Erythroblast (primary cell): ENCODE measurements around the gene ITPR2.
"Not testable (repeated sequence)": the region's sequence is repeated elsewhere in the genome, so short reads cannot be mapped to it uniquely, and the experiment has no call there.

Source experiments
- DNase-seq, 2 experiments: peaks; one replicate each; lab custom pipeline; 2025; lab: John Stamatoyannopoulos, UW
- GATA1 ChIP-seq: IDR thresholded peaks from 2 replicates; pipeline ENCODE4 v1.6.1; 2011; ENCODE audit warnings: low read depth, mild to moderate bottlenecking, control low read depth, low read length, moderate library complexity
- POLR2A ChIP-seq: IDR thresholded peaks from 2 replicates; pipeline ENCODE4 v1.6.1; 2011; ENCODE audit warnings: mild to moderate bottlenecking, low read length

ITPR2 gene

DNA sequence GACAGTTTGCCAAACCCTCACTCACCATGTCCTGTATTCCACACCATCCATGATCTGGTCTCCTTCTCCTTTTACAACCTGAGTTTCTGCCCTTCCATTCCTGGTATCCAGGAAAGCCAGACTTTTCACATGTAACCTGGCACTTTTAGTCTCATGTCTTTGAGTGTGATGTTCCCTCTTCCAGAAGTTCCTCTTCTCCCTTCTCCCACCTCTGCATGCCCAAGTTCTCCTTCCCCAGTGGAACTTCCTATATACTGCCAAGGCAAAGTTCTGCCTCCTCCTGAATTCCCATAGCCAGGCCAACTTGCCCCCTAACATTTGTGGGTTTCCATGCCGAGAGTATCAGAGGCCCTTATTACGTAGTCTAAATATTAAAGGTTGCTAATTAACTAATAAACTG, 3.2 kb upstream of the ITPR2 start:
- DNase-seq, result no peak

DNA sequence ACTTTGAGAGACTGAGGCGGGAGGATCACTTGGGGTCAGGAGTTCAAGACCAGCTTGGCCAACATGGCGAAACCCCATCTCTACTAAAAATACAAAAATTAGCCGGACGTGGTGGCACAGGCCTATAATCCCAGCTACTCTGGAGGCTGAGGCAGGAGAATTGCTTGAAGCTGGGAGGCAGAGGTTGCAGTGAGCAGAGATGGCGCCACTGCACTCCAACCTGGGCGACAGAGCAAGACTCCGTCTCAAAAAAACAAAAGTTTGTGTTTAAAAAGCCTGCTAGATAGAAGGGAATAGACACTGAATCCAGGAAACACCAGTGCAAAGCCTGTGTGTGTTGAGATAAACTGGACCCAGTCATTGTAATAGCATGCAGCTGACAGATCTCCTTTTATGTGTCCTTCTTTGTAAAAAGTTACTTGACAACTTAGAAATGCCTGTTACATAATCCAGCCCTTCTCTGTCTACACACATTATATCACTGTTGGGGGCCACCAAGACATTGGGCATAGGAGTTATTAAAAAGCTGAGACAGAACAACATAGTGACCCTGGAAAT, 1.6 kb upstream of the ITPR2 start:
- DNase-seq, result not testable (repeated sequence)

More for the DNA sequence above, 3.2 kb upstream of the ITPR2 start:
- TF ChIP-seq GATA1, result no peak
- TF ChIP-seq POLR2A, result no peak

DNA sequence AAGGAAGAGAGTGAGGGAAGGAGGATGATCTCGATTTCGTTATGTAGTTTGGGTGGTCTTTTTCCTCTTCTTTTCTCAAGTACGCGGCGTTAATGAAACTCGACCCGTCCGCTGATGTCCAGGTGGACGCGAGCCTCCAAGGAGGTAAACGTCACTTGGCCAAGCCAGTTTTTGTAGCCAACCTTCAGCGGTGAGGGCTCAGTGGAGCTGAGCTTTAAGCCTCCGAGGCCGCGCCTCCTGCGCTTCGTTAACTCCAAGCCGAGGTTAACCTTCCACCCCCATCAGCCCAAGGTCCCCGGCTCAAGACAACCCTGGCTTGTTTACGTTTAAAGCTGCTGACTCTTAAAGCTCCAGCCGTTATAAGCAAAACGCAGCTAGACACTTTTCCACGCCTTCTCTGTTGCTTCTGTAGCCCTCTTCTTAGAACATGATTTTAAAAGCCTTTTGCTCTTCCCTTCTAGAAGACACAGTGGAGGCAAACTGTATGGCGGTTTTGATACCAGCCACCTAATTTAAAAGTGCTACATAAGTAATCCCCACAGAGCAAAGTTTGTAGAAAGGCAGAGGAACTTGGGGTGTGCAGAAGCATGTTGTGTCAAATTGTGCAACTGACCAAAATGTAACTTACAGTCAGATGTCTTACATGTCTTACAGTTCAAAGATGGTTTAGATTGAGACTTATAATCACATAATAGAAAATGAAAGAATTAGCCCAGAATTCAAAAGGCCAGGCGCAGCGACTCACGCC, 923 bp upstream of the ITPR2 start:
- DNase-seq, result peak; percentile 39 to 45
- TF ChIP-seq GATA1 (no peak), POLR2A (no peak)

DNA sequence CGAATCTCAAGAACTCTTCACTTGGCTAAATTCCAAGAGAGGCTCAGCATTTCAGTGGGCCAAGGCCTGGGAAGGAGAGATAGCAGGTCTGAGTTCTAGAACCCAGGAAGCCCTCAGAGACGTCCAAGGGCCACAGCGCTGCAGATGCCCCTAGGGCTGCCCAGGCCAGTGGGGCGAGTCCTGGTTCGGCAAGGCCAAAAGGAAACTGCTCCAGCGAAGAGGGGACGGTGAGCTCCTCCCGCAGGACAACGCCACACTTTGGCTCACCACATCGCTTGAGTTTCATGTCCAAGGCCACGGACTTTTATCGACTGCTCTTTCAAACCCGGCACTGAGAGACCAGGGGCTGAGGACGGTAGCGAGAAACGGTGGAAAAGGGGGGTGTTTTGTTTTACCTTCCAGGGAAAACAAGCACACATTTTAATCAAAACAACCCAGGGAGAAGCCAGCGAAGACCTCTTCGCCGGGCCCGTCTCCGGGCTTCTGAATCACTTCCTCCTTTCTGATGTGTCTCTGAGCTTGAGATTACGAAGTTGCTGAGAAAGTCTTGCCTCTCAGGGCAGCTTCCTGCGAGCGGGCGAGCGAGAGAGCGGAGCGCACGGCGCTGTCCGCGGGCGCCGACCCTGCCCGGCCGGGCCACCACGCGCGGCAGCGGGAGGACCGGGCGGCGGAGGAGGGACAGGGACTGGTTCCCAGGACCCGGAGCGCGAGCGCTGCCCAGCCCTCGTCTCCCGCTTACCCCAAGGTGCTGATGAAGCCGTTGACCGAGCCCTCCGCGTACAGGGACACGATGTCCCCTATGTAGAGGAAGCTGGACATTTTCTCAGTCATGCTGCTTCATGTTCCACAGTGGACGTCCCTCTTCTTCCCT, 808 bp downstream of the ITPR2 start:
- TF ChIP-seq POLR2A (peak; percentile 55), GATA1 (no peak)
- DNase-seq, result peak; percentile 86 to 90

DNA sequence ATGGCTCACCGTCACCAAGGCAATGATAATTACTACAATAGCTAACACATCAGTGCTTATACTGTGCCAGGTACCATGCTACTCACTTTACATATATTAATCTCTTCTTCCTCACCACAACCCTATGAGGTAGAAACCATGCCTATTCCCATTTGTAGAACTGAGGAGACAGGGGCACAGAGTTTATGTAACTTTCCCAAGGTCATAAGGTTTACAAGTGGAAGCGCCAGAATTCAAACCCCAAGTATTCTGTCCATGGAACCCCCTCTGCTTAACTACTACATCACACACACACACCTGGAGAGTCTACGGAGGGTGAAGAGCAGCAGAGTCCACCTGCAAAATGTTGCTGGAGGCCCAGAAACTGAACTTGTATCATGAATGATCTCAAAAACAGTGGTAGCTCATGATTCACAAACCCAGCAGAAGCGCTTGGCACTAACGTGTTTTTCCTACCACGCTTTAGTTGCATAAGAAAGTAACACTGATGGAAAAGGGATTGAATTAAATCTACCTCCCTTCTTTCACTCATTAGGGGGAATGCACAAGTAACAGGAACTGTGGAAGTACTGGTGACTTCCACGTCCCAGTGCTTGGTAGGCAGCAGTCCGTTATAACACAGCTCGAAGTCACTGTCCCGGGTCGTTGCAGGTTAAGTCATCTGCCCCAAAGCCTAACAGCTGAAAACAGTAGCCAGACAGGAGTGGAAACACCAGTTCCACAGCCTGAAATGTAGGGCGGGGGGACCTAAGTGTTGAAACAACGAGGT, 2.0 kb downstream of the ITPR2 start:
- DNase-seq, result peak; percentile 20
- TF ChIP-seq GATA1 (no peak), POLR2A (no peak)

DNA sequence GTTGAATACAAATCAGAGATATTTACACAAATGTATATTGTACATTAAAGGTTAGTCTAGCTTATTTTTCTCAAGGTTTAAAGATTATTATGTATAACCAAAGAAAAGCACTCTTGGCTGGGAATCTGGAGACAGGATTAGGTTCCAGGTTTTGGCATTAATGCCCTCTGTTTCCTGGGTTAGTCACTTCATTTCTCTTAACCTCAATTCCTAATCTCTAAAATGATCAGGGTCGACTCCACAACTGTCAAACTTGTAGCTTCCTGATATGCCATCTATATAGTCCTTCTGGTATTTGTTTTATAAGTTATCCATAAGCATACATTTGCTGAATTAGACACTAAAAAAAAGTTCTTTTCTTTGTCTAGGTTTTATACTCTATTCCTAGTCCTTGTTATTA, 2.6 kb downstream of the ITPR2 start:
- DNase-seq, result peak in 1 of 2 experiments; percentile 16
- no peak for TF ChIP-seq GATA1
- no peak for TF ChIP-seq POLR2A

DNA sequence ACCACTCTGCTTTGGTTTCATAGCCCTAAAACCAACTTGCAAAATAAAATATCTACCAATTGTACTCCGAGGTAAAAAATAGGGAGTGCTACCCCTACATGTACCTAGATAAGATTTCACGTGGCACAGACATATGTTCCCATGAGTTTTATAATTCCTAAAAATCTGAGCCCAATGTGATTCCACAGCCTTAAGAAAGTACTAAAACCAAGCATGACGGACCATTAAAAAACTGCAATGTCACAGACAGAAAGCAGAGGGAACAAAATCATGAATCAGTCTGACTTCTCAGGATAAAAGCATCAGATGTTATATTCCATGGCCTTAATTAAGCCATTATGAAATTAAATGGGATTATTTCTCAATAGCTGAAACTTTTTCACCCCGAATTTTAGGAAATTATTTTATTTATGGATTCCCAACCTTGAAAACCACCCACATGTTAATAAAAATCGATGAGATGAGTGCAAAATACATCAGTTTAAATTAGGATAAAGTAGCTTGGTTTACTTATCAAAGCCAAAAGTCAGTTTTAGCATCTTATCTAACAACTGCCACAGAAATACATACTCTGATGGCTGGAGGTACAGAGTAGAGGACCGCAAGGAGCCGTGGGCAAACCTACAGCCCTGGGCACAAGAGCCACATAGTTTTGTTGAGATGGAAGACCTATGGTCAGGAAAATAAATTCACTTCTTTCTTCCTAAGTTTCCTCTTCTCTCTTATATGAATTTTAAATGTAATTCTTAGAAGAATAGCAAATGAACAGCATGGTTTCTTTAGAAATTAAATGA, 4.5 kb downstream of the ITPR2 start:
- TF ChIP-seq GATA1 (no peak), POLR2A (no peak)

DNA sequence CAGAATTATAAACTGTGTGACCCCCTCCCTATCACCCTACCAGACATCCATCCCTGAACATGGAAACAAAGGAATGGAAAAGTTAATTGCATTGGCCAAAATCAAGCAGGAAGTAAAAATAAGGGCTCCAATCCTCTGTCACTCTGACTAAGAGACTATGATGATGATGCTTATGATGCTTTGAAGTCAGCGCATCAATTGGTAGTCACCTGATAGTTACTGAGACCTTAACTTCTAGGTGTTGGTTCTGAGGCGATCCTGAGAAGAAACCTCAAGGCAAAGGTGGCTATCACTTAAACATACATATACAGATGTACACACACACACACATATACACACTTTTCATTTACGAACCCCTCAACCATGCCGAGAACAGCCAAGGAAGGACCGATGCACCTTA, 6.6 kb downstream of the ITPR2 start:
- no peak for DNase-seq
- no peak for TF ChIP-seq GATA1

More for the DNA sequence above, 4.5 kb downstream of the ITPR2 start:
- peak; percentile 7 to 15 for DNase-seq

DNA sequence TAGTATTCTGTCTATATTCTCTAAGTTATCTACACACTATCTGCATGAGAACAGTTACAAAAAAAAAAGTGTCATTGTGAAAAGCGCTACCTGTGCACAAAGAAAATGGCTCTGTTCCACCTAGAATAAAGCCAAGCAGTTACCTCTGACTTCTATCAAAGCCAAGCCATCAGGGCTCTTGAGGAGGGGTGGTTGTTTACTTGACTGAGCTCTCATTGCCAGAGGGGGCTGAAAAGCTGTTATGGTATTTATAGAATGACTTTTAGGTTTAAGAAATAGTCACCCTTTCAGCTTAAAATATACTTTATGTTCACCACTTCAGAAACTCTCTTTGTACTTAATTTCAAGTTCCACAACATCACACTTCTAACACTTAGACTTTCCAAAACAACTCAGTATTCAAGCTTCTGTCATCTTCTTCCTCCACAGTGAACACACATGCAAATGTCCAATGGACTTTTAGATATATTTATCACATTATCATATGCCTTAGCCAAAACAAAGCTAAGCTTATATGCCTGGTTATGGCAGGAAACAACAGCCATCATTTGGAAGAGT, 7.5 kb downstream of the ITPR2 start:
- TF ChIP-seq GATA1, result no peak
- no peak for DNase-seq

DNA sequence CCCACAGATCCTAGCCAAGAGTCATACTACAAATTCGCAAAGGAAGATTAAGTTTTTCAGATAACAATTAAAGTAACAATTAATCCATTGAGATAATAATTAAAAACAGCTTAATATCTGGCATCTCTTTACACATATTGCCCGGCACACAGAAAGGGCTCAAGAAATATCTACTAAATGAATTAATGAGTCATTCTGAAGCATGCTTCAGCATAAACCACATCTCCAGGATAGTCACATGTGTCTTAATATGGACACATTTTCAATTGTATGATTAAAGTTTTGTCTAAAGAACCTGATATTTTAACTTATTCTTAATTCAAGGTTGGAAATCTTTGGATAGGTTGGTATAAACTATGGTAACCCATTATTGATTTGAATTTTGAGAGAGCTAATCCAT, 9.6 kb downstream of the ITPR2 start:
- TF ChIP-seq GATA1 (no peak), POLR2A (no peak)
- DNase-seq, result no peak

DNA sequence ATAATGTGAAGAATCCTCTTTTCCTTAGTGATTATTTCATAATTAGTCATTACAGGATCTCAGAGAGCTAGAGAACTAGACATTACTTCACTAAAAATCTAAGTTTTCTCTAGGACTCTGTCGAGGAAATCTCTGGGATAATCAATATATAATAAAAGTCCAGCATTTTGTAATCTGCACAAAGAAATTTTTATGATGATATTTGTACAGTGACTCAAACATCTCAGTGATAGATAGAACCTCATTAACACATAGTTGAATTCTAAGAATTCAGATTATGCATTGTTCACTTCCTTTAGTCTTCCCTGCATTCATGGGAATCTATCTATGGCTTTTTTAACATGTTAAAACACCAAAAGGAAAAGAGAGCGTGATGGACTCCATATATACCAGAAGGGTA, 11.0 kb downstream of the ITPR2 start:
- no peak for TF ChIP-seq POLR2A
- no peak for TF ChIP-seq GATA1
- no peak for DNase-seq

DNA sequence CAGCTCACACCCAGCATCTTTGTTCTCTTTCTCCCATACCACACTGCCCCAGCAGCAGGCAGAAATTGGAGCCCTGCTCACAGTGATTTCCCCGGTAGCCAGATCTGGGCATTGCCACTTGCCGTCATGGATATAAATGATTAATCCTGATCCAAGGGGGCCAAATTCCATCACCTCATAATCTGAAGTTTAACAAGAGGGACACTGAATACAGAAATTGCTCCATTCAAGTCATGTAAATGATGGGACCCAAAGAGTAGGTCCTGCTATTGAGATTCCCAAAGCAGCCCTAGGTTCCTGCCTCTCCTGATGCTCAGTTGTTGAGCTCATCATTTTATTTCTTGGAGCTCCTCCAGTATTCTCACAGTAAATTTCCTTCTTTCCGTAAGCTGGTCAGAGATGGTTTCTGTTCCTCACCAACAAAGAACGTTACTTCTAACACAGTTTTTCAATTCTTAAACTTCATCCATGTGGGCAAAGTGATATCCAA, 11.7 kb downstream of the ITPR2 start:
- no peak for DNase-seq
- no peak for TF ChIP-seq POLR2A
- TF ChIP-seq GATA1, result no peak

DNA sequence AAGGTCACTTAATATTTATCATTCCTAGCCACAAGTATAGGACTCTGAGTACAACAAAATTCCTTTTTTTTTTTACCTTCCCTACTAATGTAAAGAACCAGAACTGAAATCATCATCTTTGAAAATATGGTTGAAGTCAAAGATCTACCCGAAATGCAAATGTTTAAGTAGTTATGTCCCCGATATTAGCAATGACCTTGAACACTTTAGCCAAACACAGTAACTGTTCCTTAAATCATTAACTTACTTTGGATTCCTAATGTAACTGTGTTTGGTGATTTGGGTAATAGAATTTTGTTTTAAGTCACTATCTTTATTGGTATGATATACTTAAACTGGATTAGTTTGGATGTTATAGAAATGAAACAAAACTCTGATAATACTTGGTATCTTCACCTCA, 14.4 kb downstream of the ITPR2 start:
- no peak for TF ChIP-seq POLR2A
- TF ChIP-seq GATA1, result no peak
- DNase-seq, result no peak
